ENCODE data around the gene BACE1-AS. TPM values are rescaled to one million over a fixed set of nuclear protein-coding genes. Genes with fewer than 3 reads are reported as not detected.

Gene BACE1-AS
- total and polyA plus RNA-seq, 2 experiments from 2014 or later: 10.6 to 19.6 TPM

DNA sequence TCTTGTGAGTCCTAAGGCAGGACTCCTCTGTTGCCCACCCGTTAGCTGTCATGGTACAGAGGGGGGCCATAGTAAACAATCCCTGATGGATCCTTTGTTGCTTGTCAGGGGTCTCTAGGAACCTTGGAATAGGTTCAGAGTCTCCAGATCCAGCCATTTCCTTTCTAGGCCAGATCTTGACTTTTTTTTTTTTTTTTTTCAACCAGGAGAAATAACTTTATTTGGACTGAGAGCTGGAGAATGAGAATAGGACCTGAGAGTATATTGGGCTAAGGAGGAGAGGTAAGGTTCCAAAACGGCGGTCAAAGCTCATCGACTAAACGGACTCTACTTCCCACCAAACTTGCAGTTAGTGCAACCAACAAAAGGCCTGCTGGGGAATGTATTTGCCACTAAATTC lies 44.3 kb downstream of the BACE1-AS start:
- Mint-ChIP-seq H3K4me3 (no peak overlapping the region), H3K9me3 (no peaks in the 10 kb centered on the region), H3K36me3 (ENCODE audit: low read depth) (peaks cover 8% of the 10 kb centered on the region; the same call in 1 of the 3 replicates), H3K27me3 (ENCODE audit: insufficient read depth, low read depth, poor library complexity) (no peaks in the 10 kb centered on the region), H3K27ac (no peak overlapping the region), H3K4me1 (no peaks in the 10 kb centered on the region)
- no peak overlapping the region for H2AFZ ChIP-seq
- H3F3A ChIP-seq (replicated peaks; ENCODE audit: low read depth): no peaks in the 10 kb centered on the region
- H3K4me2 ChIP-seq: no peak overlapping the region
- TF ChIP-seq EZH2phosphoT487 (IDR thresholded peaks at IDR 0.05; ENCODE audit: unreplicated experiment) (no peak), STAT1 (IDR thresholded peaks at IDR 0.05; ENCODE audit: unreplicated experiment) (no peak), ZNF331 (CRISPR knock-in tag; IDR thresholded peaks at IDR 0.05; ENCODE audit: low read depth) (no peak), ZNF114 (CRISPR knock-in tag; IDR thresholded peaks at IDR 0.05) (no peak), JUNB (IDR thresholded peaks at IDR 0.05; ENCODE audit: unreplicated experiment) (no peak), POLR2AphosphoS5 (IDR thresholded peaks at IDR 0.05; ENCODE audit: low read depth) (no peak), EZH2 (IDR thresholded peaks at IDR 0.05; ENCODE audit: low read depth, unreplicated experiment) (no peak), NANOG (IDR thresholded peaks at IDR 0.05; ENCODE audit: borderline replicate concordance) (no peak), CREB1 (CRISPR knock-in tag; IDR thresholded peaks at IDR 0.05; ENCODE audit: low read depth) (no peak)
- TF ChIP-seq, protein P1, sequence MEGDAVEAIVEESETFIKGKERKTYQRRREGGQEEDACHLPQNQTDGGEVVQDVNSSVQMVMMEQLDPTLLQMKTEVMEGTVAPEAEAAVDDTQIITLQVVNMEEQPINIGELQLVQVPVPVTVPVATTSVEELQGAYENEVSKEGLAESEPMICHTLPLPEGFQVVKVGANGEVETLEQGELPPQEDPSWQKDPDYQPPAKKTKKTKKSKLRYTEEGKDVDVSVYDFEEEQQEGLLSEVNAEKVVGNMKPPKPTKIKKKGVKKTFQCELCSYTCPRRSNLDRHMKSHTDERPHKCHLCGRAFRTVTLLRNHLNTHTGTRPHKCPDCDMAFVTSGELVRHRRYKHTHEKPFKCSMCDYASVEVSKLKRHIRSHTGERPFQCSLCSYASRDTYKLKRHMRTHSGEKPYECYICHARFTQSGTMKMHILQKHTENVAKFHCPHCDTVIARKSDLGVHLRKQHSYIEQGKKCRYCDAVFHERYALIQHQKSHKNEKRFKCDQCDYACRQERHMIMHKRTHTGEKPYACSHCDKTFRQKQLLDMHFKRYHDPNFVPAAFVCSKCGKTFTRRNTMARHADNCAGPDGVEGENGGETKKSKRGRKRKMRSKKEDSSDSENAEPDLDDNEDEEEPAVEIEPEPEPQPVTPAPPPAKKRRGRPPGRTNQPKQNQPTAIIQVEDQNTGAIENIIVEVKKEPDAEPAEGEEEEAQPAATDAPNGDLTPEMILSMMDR (conservative IDR thresholded peaks at IDR 0.05; ENCODE audit: low read depth in 2 of 2): no peak
- TF ChIP-seq, protein P2, sequence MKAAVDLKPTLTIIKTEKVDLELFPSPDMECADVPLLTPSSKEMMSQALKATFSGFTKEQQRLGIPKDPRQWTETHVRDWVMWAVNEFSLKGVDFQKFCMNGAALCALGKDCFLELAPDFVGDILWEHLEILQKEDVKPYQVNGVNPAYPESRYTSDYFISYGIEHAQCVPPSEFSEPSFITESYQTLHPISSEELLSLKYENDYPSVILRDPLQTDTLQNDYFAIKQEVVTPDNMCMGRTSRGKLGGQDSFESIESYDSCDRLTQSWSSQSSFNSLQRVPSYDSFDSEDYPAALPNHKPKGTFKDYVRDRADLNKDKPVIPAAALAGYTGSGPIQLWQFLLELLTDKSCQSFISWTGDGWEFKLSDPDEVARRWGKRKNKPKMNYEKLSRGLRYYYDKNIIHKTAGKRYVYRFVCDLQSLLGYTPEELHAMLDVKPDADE (IDR thresholded peaks at IDR 0.05): no peak
- TF ChIP-seq, protein P3, sequence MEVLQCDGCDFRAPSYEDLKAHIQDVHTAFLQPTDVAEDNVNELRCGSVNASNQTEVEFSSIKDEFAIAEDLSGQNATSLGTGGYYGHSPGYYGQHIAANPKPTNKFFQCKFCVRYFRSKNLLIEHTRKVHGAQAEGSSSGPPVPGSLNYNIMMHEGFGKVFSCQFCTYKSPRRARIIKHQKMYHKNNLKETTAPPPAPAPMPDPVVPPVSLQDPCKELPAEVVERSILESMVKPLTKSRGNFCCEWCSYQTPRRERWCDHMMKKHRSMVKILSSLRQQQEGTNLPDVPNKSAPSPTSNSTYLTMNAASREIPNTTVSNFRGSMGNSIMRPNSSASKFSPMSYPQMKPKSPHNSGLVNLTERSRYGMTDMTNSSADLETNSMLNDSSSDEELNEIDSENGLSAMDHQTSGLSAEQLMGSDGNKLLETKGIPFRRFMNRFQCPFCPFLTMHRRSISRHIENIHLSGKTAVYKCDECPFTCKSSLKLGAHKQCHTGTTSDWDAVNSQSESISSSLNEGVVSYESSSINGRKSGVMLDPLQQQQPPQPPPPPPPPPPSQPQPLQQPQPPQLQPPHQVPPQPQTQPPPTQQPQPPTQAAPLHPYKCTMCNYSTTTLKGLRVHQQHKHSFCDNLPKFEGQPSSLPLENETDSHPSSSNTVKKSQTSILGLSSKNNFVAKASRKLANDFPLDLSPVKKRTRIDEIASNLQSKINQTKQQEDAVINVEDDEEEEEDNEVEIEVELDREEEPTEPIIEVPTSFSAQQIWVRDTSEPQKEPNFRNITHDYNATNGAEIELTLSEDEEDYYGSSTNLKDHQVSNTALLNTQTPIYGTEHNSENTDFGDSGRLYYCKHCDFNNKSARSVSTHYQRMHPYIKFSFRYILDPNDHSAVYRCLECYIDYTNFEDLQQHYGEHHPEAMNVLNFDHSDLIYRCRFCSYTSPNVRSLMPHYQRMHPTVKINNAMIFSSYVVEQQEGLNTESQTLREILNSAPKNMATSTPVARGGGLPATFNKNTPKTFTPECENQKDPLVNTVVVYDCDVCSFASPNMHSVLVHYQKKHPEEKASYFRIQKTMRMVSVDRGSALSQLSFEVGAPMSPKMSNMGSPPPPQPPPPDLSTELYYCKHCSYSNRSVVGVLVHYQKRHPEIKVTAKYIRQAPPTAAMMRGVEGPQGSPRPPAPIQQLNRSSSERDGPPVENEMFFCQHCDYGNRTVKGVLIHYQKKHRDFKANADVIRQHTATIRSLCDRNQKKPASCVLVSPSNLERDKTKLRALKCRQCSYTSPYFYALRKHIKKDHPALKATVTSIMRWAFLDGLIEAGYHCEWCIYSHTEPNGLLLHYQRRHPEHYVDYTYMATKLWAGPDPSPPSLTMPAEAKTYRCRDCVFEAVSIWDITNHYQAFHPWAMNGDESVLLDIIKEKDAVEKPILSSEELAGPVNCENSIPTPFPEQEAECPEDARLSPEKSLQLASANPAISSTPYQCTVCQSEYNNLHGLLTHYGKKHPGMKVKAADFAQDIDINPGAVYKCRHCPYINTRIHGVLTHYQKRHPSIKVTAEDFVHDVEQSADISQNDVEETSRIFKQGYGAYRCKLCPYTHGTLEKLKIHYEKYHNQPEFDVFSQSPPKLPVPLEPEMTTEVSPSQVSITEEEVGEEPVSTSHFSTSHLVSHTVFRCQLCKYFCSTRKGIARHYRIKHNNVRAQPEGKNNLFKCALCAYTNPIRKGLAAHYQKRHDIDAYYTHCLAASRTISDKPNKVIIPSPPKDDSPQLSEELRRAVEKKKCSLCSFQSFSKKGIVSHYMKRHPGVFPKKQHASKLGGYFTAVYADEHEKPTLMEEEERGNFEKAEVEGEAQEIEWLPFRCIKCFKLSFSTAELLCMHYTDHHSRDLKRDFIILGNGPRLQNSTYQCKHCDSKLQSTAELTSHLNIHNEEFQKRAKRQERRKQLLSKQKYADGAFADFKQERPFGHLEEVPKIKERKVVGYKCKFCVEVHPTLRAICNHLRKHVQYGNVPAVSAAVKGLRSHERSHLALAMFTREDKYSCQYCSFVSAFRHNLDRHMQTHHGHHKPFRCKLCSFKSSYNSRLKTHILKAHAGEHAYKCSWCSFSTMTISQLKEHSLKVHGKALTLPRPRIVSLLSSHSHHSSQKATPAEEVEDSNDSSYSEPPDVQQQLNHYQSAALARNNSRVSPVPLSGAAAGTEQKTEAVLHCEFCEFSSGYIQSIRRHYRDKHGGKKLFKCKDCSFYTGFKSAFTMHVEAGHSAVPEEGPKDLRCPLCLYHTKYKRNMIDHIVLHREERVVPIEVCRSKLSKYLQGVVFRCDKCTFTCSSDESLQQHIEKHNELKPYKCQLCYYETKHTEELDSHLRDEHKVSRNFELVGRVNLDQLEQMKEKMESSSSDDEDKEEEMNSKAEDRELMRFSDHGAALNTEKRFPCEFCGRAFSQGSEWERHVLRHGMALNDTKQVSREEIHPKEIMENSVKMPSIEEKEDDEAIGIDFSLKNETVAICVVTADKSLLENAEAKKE (CRISPR knock-in tag; IDR thresholded peaks at IDR 0.05): no peak
- TF ChIP-seq, protein P4, sequence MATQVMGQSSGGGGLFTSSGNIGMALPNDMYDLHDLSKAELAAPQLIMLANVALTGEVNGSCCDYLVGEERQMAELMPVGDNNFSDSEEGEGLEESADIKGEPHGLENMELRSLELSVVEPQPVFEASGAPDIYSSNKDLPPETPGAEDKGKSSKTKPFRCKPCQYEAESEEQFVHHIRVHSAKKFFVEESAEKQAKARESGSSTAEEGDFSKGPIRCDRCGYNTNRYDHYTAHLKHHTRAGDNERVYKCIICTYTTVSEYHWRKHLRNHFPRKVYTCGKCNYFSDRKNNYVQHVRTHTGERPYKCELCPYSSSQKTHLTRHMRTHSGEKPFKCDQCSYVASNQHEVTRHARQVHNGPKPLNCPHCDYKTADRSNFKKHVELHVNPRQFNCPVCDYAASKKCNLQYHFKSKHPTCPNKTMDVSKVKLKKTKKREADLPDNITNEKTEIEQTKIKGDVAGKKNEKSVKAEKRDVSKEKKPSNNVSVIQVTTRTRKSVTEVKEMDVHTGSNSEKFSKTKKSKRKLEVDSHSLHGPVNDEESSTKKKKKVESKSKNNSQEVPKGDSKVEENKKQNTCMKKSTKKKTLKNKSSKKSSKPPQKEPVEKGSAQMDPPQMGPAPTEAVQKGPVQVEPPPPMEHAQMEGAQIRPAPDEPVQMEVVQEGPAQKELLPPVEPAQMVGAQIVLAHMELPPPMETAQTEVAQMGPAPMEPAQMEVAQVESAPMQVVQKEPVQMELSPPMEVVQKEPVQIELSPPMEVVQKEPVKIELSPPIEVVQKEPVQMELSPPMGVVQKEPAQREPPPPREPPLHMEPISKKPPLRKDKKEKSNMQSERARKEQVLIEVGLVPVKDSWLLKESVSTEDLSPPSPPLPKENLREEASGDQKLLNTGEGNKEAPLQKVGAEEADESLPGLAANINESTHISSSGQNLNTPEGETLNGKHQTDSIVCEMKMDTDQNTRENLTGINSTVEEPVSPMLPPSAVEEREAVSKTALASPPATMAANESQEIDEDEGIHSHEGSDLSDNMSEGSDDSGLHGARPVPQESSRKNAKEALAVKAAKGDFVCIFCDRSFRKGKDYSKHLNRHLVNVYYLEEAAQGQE (IDR thresholded peaks at IDR 0.05; ENCODE audit: unreplicated experiment): no peak
- H3K36me3 ChIP-seq (ENCODE audit: insufficient read depth): no peaks in the 10 kb centered on the region
- H3K4me1 ChIP-seq (ENCODE audit: insufficient read depth): no peaks in the 10 kb centered on the region
- H3K27me3 ChIP-seq (ENCODE audit: insufficient read depth): no peaks in the 10 kb centered on the region
- no peak for ATAC-seq
- no peaks in the 10 kb centered on the region for H4K20me1 ChIP-seq (replicated peaks; ENCODE audit: insufficient read depth)
- H3K27ac ChIP-seq (ENCODE audit: low read depth): no peak overlapping the region
- DNase-seq (ENCODE audit: low spot score): no peak
- H3K79me2 ChIP-seq (replicated peaks; ENCODE audit: insufficient read depth): no peaks in the 10 kb centered on the region
- no peak overlapping the region for H3K4me3 ChIP-seq
- no peaks in the 10 kb centered on the region for H3K9me2 ChIP-seq (ENCODE audit: insufficient read depth)
